ENCODE data around the gene EVL. TPM values are rescaled to one million over a fixed set of nuclear protein-coding genes. Genes with fewer than 3 reads are reported as not detected.

EVL gene
- total RNA-seq, 2 experiments from 2014 or later, result 1,124 to 1,144 TPM

GRCh38 chr14:100083706-100084105 is 18.5 kb downstream of the EVL start:
- peak overlapping the region; percentile 77 for H3K4me3 Mint-ChIP-seq
- H3K27ac Mint-ChIP-seq, result peak overlapping the region; percentile 82
- no peak for ATAC-seq (ENCODE audit: low read depth)
- POLR2A ChIA-PET, result interaction anchor here (0.6 to 10.4 kb wide), 3 partner anchors 12 to 16 kb away, joined by 3 to 297 read pairs (median 4); partner anchors contain the start of gene EVL
- H3K36me3 Mint-ChIP-seq, result peaks cover 68% of the 10 kb centered on the region
- no peaks in the 10 kb centered on the region for H3K9me3 Mint-ChIP-seq
- H3K4me1 Mint-ChIP-seq, result peaks cover 79% of the 10 kb centered on the region
- DNase-seq, result no peak
- H3K27me3 Mint-ChIP-seq, result no peaks in the 10 kb centered on the region

DNA sequence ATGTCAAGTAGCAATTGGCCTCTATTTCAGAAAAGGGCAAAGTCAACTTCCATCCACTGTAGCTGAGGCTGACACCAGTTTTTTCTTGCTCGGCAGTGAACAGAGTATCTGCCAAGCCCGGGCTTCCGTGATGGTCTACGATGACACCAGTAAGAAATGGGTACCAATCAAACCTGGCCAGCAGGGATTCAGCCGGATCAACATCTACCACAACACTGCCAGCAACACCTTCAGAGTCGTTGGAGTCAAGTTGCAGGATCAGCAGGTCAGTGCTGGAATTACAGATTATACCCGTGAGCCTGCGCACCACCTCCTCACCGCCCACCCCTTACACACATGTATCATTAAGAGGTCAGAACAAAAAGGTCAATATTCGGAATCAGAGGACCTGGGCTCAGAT is 19.4 kb downstream of the EVL start:
- POLR2A ChIA-PET, result interaction anchor here (10.4 kb wide), 1 partner anchor 15 kb away, joined by 297 read pairs; the partner anchor contains the start of gene EVL
- H3K27ac Mint-ChIP-seq, result peak overlapping the region; percentile 53
- no peak for ATAC-seq (ENCODE audit: low read depth)
- H3K36me3 Mint-ChIP-seq, result peaks cover 70% of the 10 kb centered on the region
- DNase-seq, result no peak
- peak overlapping the region; percentile 77 for H3K4me3 Mint-ChIP-seq
- peaks cover 79% of the 10 kb centered on the region for H3K4me1 Mint-ChIP-seq
- H3K27me3 Mint-ChIP-seq, result no peaks in the 10 kb centered on the region
- no peaks in the 10 kb centered on the region for H3K9me3 Mint-ChIP-seq

DNA sequence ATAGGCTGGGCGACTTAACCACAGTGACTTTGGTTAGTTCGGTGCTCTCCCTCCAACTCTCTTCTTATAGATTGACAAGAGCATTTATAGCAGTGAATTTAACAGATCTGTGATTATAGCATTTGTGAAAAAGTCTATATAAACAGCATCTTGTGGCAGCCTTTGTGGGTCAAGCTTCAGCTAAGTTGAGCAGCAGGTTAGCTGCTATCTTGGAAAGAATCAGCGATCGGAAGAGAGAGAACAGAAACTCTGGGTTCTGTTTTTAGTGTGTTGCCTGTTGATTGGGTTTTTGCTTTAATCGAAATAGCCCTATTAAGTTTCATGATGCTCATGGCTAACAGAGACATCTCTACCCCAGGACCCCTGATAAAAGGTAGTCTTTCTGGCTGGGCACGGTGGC is 20.2 kb downstream of the EVL start:
- ATAC-seq (ENCODE audit: low read depth) (no peak), DNase-seq (no peak)
- peak overlapping the region; percentile 40 for H3K27ac Mint-ChIP-seq
- peaks cover 67% of the 10 kb centered on the region for H3K36me3 Mint-ChIP-seq
- peak overlapping the region; percentile 41 for H3K4me3 Mint-ChIP-seq
- H3K4me1 Mint-ChIP-seq, result peaks cover 77% of the 10 kb centered on the region
- no peaks in the 10 kb centered on the region for H3K27me3 Mint-ChIP-seq
- POLR2A ChIA-PET, result interaction anchor here (0.6 to 2.2 kb wide), 3 partner anchors 11 to 26 kb away, joined by 3 to 13 read pairs (median 4); no protein-coding TSS in a partner anchor
- H3K9me3 Mint-ChIP-seq, result no peaks in the 10 kb centered on the region

DNA sequence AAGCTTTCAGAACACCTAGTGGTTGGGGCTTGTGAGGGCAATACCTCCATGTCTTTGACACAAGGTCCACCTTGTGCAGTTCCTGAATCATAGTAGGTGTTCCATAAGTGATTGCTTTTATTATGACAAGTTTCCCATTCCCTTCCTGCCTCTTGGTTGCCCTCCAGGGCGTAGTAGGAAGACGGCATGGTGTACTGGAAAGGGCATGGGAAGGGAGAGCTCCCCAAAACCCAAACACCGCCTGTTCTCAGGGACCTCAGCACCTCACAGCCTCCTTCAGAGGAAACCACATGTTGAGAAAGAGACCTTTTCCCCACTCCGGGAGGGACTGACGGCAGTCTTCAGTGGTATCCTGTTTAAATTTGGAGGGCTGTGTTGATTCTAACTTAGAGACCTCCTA is 21.1 kb downstream of the EVL start:
- Mint-ChIP-seq H3K36me3 (peaks cover 71% of the 10 kb centered on the region), H3K9me3 (no peaks in the 10 kb centered on the region), H3K27me3 (no peaks in the 10 kb centered on the region), H3K27ac (peak overlapping the region; percentile 74), H3K4me1 (peaks cover 80% of the 10 kb centered on the region), H3K4me3 (peak overlapping the region; percentile 44)
- POLR2A ChIA-PET, result interaction anchor here (1.1 to 2.2 kb wide), 3 partner anchors 12 to 15 kb away, joined by 3 to 13 read pairs (median 4); no protein-coding TSS in a partner anchor
- DNase-seq (no peak), ATAC-seq (ENCODE audit: low read depth) (no peak)

- POLR2A ChIA-PET, result no interaction called here
- Mint-ChIP-seq H3K36me3 (peaks cover 65% of the 10 kb centered on the region), H3K4me1 (peaks cover 78% of the 10 kb centered on the region), H3K9me3 (no peaks in the 10 kb centered on the region), H3K27me3 (no peaks in the 10 kb centered on the region), H3K27ac (peak overlapping the region; percentile 4), H3K4me3 (no peak overlapping the region)
- DNase-seq (no peak), ATAC-seq (ENCODE audit: low read depth) (no peak)
Measured at GRCh38 chr14:100088226-100088625, 23.0 kb downstream of the EVL start.

DNA sequence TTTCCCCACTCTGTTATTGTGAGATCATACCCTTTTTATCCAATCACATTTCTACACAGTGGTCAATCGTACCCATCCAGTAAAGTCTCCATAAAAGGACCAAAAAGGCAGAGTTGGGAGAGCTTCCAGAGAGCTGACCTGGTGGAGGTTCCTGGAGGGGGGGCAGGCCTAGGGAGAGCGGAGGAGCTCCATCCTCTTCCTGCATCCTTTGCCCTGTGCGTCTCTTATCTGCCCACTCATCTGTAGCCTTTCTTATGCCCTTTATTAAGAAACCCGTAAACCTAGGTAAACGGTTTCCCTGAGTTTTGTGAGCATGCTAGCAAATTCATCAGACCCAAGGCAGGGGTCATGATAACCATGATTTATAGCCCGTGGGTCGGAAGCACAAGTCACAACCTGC is 26.2 kb downstream of the EVL start:
- peaks cover 57% of the 10 kb centered on the region for H3K36me3 Mint-ChIP-seq
- DNase-seq (no peak), ATAC-seq (ENCODE audit: low read depth) (no peak)
- H3K27ac Mint-ChIP-seq, result peak overlapping the region; percentile 69
- H3K4me3 Mint-ChIP-seq, result peak overlapping the region; percentile 29
- H3K9me3 Mint-ChIP-seq, result no peaks in the 10 kb centered on the region
- POLR2A ChIA-PET, result interaction anchor here (1.1 to 1.8 kb wide), 2 partner anchors 8 to 10 kb away, joined by 3 to 5 read pairs; no protein-coding TSS in a partner anchor
- H3K4me1 Mint-ChIP-seq, result peaks cover 76% of the 10 kb centered on the region
- no peaks in the 10 kb centered on the region for H3K27me3 Mint-ChIP-seq

- DNase-seq (no peak), ATAC-seq (ENCODE audit: low read depth) (no peak)
- Mint-ChIP-seq H3K4me3 (no peak overlapping the region), H3K36me3 (peaks cover 57% of the 10 kb centered on the region), H3K4me1 (peaks cover 82% of the 10 kb centered on the region), H3K27me3 (no peaks in the 10 kb centered on the region), H3K27ac (peak overlapping the region; percentile 30), H3K9me3 (no peaks in the 10 kb centered on the region)
- POLR2A ChIA-PET, result interaction anchor here (1.2 to 1.3 kb wide), 2 partner anchors 11 to 14 kb away, joined by 4 to 7 read pairs; no protein-coding TSS in a partner anchor
Measured at GRCh38 chr14:100092832-100093231, 27.6 kb downstream of the EVL start.

DNA sequence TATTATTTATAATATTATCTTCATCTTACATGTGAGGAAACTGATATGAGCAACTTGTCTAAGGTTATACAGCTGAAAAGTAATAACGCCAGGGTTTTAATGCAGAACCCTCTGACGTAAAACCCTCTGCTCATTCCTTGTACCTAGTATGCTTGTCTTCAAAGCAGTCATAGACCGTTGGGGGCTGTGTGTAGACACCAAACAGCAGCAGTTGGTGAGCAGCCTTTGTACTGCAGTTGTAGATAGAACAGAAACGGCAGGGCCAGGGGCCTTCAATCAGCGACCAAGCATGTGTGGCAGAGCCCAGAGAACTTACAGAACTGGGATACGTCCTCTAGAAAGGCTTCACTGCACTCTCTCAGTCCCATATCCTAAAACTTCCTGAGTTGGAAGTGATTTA is 28.1 kb downstream of the EVL start:
- H3K27me3 Mint-ChIP-seq, result no peaks in the 10 kb centered on the region
- POLR2A ChIA-PET, result interaction anchor here (1.1 to 1.3 kb wide), 3 partner anchors 10 to 14 kb away, joined by 4 to 7 read pairs (median 4); no protein-coding TSS in a partner anchor
- peaks cover 56% of the 10 kb centered on the region for H3K36me3 Mint-ChIP-seq
- H3K4me1 Mint-ChIP-seq, result peaks cover 81% of the 10 kb centered on the region
- no peak overlapping the region for H3K4me3 Mint-ChIP-seq
- H3K27ac Mint-ChIP-seq, result peak overlapping the region; percentile 63
- ATAC-seq (ENCODE audit: low read depth), result peak; percentile 40
- no peaks in the 10 kb centered on the region for H3K9me3 Mint-ChIP-seq
- no peak for DNase-seq

GRCh38 chr14:100096656-100097055 is 31.4 kb downstream of the EVL start:
- Mint-ChIP-seq H3K27me3 (no peaks in the 10 kb centered on the region), H3K4me3 (peak overlapping the region; percentile 15), H3K27ac (peak overlapping the region; percentile 44), H3K9me3 (no peaks in the 10 kb centered on the region), H3K36me3 (peaks cover 52% of the 10 kb centered on the region), H3K4me1 (peaks cover 79% of the 10 kb centered on the region)
- POLR2A ChIA-PET, result interaction anchor here (1.3 to 2.6 kb wide), 4 partner anchors 10 to 30 kb away, joined by 4 to 8 read pairs (median 4); no protein-coding TSS in a partner anchor
- DNase-seq (no peak), ATAC-seq (ENCODE audit: low read depth) (no peak)

DNA sequence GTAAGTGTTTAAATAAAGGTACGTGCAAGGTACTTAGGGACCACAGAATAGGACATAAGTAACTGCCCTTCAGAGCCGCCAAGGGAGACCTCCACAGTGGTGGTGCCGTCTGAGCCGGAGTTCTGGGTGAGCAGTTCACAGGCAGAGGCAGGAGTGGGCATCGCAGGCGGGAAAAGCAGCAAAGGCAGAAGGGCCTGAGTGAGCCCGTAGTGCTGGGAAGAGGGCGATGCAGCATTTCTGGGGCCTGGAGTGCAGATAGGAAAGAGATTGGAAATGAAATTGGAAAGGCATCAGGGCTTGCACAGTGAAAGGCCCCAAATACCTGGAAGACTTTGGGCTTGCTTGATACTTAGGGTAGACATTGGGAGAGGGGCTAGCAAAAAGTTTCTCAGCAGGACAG is 32.9 kb downstream of the EVL start:
- ATAC-seq (ENCODE audit: low read depth) (no peak), DNase-seq (no peak)
- peak overlapping the region; percentile 63 for H3K4me3 Mint-ChIP-seq
- H3K36me3 Mint-ChIP-seq, result peaks cover 56% of the 10 kb centered on the region
- peak overlapping the region; percentile 74 for H3K27ac Mint-ChIP-seq
- H3K27me3 Mint-ChIP-seq, result no peaks in the 10 kb centered on the region
- H3K4me1 Mint-ChIP-seq, result peaks cover 81% of the 10 kb centered on the region
- no peaks in the 10 kb centered on the region for H3K9me3 Mint-ChIP-seq
- POLR2A ChIA-PET, result interaction anchor here (1.3 to 1.7 kb wide), 3 partner anchors 8 to 31 kb away, joined by 3 to 5 read pairs (median 4); no protein-coding TSS in a partner anchor

GRCh38 chr14:100100032-100100703 is 34.9 kb downstream of the EVL start:
- POLR2A ChIA-PET, result interaction anchor here (0.6 to 2.4 kb wide), 10 partner anchors 8 to 129 kb away, joined by 3 to 13 read pairs (median 4); partner anchors contain the start of gene EVL
- DNase-seq (no peak), ATAC-seq (ENCODE audit: low read depth) (no peak)
- Mint-ChIP-seq H3K27me3 (no peaks in the 10 kb centered on the region), H3K36me3 (peaks cover 54% of the 10 kb centered on the region), H3K4me1 (peaks cover 81% of the 10 kb centered on the region), H3K9me3 (no peaks in the 10 kb centered on the region), H3K4me3 (peak overlapping the region; percentile 43), H3K27ac (peak overlapping the region; percentile 49)

DNA sequence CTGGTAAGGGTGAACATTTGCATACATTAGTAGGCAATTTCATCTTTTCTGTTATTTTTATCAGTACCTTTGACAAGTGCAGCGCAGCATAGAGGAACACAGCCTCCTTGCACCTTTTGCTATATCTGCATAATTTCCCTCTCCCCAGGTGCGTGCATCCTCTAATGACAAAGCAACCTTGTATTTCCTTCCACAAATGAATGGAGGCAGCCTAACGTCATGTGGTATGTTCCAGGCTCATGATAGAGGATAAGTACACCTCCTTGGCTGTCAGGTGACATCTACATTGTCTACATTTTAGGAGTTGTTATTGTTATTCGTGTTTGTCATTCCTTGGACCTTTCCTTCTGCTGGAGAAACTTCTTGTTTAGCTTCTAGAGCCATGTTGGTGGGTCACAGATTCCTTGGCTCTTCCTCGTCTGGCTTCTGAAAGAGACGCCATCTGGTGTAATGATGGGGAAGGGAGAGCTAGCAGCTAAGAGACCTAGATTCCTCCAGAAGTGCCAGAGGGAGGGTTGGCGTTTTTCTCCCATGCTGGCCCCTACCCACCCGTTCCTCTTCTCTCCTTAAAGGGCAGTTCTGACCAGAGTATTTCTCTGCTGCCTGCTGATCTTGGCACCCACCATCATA is 37.0 kb downstream of the EVL start:
- no peak for DNase-seq
- H3K27ac Mint-ChIP-seq, result peak overlapping the region; percentile 66
- POLR2A ChIA-PET, result interaction anchor here (4.7 to 10.9 kb wide), 2 partner anchors 22 to 32 kb away, joined by 74 to 198 read pairs; partner anchors contain the start of gene EVL
- peaks cover 59% of the 10 kb centered on the region for H3K36me3 Mint-ChIP-seq
- H3K27me3 Mint-ChIP-seq, result no peaks in the 10 kb centered on the region
- no peak for ATAC-seq (ENCODE audit: low read depth)
- no peaks in the 10 kb centered on the region for H3K9me3 Mint-ChIP-seq
- H3K4me3 Mint-ChIP-seq, result peak overlapping the region; percentile 36
- peaks cover 82% of the 10 kb centered on the region for H3K4me1 Mint-ChIP-seq
